GM18870 (cell line): ENCODE results near the gene SIPA1L3.
"Not testable (repeated sequence)": the region's sequence is repeated elsewhere in the genome, so short reads cannot be mapped to it uniquely, and the experiment has no call there.

Source experiments
- ATAC-seq: cut with Tn5 transposase; IDR thresholded peaks from one replicate; pipeline ENCODE4 v1.9.1; 2021; ENCODE audit warnings: moderate library complexity; ENCODE audit not compliant: unreplicated experiment

SIPA1L3 gene

DNA sequence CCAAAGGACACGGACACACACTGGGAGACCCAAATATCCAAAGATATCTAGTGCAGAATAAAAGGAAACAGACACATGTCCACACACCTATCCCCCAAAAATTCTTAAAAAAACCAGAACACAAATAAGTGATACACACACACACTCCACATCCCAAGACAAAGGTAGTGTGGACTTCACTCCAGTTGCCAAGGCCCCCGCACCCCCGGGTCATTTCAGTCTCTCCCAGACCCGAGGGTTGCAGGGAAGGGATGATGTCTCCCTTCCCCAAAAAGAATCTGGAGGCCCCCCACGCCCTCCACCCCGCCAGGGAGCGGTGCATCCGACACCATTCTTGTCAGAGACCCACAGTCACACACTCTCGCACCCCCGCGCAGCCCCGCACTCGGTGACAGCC, 316.6 kb downstream of the SIPA1L3 start:
- no peak for ATAC-seq

DNA sequence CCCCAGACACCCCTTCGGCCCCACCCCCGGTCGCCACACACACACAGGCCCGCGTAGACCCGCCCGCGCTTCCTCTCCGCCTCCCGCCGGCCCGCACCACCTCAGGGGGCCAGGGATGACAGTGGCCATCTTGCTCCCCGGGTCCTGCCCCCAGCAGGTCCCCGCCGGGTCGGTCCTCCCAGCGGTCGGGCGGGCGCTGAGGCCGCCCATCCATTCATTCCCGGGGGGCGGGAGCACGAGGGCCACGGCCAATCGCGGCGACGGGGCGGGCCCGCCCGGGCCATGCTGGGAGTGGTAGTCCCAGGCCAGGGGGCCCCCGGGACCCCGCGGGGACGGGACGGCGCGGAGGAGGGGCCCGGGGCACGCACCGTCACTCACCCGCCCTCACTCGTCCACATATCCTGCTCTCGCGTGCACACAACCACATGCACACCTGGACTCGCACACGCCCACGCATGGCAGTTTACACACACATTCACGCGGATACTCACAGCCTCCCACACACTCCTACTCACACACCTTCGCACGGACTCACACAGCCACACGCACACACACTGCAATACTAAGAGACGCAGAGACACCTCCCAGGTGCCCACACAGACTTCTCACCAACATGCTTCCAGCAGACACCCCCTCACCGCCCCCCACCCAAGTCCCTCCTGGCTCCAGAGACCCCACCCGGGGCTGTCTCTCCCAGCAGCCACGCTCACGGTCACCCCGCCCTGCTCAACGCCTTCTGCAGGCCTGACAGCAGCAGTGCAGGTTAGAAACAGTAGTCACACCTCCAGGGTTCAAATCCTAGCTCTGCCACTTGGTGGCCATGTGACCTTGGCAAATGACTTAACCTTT, 317.2 kb downstream of the SIPA1L3 start, which contains the start of gene DPF1:
Gene DPF1 (minus strand): TSS at position 209 of the 849 bp plus-strand sequence. CDS start 80 bp downstream, at position 129.
- no peak for ATAC-seq

DNA sequence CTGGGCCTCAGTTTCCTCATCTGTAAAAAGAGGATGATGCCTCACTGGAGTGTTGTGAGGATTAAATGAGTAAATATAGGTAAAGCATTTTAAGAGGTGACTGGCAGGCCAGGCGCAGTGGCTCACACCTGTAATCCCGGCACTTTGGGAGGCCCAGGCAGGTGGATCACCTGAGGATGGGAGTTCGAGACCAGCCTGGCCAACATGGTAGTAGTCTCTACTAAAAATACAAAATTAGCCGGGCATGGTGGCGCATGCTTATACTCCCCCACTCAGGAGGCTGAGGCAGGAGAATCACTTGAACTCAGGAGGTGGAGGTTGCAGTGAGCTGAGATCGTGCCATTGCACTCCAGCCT, 317.8 kb downstream of the SIPA1L3 start:
- ATAC-seq: not testable (repeated sequence)

DNA sequence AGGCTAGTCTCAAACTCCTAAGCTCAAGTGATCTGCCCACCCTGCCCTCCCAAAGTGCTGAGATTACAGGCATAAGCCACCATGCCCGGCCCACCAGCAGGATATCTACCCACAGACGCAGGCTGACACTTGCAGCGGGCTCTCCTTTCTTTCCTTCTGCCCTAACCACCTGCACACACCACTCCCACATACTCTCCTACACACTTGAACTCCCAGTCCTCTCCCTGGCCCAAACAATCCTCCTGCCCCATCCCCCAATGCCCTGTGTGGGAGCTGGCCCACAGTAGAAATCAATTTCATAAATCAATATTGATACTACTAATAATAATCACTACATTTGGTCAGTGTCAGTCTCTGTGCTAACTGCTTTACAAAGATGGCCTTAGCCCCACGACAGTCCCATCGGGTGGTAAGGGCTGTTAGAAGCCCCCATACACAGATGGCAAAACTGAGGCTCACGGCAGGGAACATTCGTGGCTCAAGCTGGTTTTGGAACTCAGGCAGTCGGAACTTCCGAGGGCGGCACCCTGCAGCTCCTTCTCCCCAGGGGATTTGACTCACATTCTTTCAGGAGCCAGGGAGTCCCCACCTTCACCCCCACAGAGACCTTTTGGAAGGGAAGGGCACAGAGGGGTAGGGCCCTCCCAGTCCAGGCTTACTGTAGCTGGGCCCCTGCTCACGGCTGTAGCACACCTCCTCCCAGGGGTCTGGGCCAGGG, 320.4 kb downstream of the SIPA1L3 start:
- no peak for ATAC-seq

DNA sequence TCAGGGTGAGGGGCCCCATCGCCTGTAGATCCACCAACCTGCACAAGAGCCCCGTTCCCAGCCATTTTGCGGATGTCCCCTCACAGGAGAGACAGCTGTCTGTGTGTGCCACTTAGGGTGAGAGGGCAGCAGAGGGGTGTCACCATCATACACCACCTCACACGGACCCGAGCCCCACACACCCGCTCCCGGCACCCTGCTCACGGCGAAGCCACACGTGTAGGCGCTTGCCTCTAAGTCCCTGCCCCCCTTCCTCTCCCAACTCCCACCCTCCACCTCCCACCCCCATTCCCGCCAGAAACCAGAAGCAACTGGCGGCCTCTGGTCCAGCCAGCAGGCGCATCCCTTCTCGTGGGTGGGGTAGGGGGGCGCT, 321.0 kb downstream of the SIPA1L3 start:
- ATAC-seq: no peak

DNA sequence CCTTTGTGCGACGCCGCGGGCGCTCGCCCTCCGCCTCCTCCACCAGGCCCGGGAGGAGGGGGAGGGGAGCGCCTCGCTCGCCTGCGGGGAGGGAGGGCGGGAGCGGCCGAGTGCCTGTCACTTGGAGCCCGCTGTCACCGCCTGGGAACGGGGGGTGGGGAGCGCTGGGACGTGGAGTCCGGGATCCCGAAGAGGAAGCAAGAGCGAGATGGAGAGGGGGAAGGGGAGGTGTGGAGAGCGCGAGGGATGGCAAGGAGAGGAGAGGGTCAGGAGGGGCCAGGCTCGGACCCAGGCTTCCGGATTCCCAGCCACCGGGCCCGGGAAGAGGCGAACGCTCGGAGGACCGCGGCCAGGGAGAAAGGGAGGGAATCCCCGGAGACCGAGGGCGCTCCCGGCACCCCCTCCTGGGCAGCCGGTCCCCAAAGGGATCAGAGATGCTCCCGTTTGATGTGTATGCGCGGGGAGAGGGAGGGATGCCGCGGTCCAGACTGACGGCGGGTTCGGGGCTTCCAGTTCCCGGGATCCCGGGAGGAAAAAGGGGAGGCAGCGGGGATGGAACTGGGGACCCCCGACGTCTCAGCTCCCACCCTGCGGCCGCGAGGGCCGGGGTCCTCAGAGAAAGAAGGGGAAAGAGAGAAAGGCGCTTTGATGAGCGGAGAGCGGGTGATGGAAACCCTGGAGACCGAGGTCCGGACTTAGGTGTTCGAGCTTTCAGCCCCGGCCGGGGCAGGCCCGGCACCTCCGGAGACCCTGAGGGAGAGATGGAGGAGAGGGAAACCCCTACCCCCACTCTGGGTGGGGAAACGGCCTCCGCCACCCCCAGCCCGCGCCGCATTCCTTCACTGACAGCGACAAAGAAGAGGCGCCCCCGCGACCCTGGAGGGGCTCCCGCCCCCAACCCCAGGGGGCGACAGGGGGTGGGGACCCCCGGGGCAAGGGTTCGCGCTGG, 321.8 kb downstream of the SIPA1L3 start:
- ATAC-seq: no peak

DNA sequence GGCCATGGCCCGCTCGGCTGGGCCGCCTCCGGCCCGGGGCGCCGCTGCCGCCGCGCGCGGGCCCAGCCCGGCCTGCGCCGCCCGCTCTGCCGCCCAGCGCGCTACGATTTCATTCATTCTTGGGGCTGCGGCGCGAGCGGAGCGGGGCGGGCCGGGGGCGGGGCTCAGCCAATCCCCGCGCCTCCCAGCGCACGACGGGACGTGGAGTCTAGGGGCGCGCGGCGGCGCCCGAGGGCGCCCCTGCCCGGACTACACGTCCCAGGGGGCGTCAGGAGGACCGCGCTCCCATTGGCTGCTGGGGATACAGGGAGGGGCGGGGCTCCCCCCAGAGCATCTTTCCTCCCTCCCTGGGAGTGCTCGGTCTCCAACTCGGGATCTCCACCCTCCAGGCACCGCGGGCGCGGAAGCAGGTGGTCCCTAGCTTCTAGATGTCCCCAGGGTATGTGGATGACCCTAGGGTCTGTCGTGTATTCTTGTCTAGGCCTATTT, 322.6 kb downstream of the SIPA1L3 start:
- ATAC-seq: no peak

DNA sequence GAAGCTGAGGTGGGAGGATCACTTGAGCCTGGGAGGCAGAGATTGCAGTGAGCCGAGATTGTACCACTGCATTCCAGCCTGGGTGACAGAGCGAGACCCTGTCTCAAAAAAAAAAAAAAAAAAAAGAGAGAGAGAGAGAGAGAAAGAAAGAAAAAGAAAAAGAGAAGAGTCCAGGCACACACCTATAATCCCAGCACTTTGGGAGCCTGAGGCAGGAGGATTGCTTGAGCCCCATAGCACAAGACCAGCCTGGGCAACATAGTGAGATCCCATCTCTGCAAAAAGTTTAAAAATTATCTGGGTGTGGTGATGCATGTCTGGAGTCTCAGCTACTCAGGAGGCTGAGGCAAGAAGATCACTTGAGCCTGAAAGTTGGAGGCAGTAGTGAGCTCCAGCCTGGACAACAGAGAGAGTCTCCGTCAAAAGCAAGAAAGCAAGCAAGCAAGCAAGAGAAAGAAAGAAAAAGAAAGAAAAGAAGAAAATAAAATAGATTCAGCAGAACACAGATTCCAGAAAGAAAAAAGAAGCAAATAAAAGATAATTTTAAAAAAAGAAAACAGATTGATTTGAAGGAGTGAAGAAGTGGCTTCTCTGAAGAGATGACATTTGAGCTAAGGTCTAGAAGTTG, 323.6 kb downstream of the SIPA1L3 start:
- ATAC-seq: not testable (repeated sequence)

DNA sequence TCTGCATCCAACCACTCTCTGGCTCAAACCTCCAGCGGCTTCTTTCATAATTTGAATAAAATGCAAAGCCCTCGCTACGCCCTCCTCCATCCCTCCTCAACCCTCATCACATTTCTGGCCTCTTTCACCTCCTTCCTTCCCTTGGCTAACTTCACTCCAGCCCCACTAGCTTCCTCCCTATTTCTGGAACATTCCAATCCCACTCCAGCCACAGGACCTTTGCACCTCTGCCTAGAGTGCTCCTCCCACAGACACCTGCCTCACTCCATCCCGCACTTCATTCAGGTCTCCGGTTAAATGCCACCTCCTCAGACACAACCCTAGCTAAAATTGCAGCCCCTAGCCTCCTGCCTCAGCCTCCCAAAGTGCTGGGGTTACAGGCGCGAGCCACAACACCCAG, 324.9 kb downstream of the SIPA1L3 start:
- ATAC-seq: no peak

DNA sequence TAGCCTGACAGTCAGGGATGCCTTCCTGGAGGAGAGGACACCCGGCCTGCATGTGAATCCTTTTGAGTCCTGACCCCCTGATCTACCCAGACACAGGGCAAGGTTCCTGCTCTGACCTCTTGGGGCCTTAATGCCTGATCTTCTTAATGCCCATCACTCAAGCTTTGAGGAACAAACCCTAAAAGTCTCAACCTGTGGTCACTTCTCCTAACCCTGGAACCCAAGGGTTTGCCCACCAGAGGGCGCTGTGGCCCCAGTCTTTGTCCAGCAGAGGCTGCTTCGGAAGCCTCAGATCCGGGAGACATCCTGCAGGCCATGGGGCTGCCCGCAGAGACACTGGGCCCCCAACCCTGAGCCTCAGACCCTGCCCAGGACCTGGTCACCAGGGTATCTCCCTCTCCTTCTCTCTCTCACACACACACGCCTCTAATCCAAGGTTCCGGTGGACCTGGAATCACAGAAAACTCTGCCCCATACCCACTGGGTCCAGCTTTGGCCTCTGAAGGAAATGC, 326.8 kb downstream of the SIPA1L3 start:
- ATAC-seq: no peak

DNA sequence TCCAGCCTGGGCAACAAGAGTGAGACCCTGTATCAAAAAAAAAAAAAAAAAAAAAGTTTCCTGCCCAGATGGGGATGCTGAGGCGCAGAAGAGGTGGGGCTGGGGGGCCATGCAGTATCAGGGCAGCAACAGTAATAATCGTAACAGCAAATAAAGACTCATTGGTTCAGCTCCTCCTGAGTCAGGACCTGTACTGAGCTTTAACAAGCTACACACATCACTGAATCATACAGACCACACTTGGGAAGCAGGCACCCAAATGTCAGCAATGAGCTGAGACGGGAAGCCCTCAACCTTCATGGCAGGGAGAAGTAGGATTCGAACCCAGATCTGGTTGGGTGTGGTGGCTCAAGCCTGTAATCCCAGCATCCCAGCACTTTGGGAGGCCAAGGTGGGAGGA, 327.6 kb downstream of the SIPA1L3 start:
- ATAC-seq: no peak

DNA sequence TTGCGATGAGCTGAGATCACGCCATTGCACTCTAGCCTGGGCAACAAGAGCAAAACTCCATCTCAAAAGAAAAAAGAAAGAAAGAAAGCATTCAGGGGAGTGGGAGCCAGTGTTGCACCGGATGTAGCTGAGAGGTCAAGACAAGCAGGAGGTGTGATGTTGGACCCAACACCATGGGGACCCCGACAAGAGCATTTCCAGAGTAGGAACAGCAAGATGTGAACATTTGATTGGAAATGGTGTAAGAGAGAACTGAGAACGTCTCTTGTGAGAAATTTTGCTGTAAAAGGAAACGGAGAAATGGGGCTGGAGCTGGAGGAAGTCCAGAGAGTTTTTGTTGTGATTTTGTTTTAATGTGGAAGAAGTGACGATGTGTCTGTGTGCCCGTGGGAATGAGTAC, 332.8 kb downstream of the SIPA1L3 start:
- ATAC-seq: no peak

DNA sequence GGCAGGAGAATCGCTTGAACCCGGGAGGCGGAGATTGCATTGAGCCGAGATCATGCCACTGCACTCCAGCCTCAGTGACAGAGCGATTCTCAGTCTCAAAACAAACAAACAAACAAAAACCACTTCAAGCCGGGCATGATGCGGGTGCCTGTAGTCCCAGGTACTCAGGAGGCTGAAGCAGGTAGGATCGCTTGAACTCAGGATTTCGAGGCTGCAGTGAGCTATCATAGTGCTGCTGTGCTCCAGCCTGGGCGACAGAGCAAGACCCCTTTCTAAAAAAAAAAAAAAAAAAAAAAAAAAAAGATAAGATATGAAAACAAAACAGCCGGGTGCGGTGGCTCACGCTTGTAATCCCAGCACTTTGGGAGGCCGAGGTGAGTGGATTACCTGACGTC, 336.3 kb downstream of the SIPA1L3 start:
- ATAC-seq: no peak

DNA sequence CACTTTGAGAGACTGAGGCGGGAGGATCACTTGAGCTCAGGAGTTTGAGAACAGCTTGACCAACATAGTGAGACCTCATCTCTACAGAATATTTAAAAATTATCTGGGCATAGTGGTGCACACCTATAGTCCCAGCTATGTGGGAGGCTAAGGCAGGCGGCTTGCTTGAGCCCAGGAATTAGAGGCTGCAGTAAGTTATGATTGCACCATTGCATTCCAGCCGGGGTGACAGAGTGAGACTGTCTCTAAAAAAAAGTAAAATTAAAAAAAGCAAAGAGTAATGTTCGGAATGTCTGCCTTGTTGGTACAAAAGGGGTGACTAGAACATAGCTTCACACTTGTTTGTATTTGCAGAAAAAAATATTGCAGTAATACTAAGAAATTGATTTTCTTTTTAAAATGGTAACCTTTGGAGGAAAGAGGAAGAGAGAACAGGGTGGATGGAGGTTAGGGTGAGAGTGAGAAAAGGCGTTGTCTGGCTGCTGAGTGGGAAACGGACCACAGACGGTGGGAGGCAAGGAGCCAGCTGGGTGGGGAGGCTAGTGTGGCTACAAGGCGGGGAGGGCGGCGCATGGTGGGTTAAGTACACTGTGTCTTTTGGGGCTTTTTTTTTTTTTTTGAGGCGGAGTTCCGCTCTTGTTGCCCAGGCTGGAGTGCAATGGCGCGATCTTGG, 339.0 kb downstream of the SIPA1L3 start:
- ATAC-seq: no peak

DNA sequence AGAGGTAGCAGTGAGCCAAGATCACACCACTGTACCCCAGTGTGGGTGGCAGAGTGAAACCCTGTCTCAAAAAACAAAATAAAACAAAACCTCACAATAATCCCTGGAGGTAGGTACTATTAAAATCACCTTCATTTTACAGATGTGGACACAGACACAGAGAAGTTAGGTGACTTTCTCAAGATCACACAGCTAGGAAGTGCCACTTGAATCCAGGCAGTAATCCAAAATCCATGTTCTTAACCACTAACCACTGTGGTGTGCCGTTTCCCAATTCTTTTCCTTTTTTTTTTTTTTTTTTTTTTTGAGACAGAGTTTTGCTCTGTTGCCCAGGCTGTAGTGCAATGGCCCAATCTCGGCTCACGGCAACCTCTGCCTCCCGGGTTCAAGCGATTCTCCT, 340.1 kb downstream of the SIPA1L3 start:
- no peak for ATAC-seq

DNA sequence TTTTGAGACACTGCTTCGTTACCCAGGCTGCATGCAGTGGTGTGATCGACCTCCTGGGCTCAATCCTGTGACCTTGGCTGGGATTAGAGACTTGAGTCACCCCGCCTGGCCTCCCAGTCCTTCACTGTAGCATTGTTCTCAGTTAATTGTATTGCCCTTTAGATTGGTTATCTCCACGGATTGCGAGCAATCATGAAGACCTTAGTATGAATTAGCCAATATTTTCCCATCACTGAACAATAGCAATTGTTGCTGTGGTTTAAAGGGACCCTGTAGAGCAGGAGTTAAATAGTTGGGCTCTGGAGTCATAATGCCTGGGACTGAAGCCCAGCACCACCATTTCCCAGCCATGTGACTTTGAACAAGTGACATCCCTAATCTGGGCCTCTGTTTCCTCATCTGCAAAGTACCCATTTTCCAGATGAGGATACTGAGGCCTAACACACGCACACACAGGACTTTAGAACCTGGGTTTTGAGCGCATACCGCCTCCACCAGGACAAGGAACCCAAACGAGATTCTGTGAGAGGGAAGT, 340.8 kb downstream of the SIPA1L3 start:
- no peak for ATAC-seq

DNA sequence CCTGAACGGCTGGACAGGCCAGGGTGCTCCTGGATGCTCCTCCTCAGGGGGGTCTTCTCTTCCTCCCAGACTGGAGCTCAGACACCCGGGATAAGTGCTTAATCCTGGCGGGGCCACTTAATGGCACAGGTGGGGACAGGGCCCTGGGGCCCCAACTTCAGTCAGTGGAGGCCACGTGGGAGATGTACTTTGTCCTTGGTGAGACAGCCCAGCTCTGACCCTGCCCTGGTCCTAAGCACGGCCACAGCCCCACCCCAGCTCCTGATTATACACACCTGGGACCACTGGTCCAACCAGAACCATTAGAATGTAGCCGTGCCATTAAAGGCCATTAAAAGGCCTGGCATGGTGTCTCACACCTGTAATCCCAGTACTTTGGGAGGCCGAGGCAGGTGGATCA, 341.4 kb downstream of the SIPA1L3 start:
- ATAC-seq: no peak

DNA sequence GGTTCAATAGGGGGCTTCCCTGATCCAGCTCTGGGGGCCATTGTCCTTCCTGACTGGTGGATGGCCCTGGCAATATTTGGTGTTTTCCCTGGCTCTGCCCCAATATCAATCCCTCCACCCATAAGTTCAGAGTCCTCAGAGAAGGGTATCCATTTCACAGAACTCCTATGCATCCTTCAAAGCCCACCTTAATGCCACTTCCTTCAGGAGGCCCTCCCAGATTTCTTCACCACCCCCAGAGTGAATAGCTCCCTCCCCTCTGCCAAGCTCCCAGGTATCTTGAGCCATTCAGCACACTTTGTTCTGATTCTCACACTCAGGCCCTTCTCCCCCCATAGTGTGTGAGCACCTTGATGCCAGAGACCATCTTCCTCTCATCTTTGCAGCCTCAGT, 343.4 kb downstream of the SIPA1L3 start:
- ATAC-seq: no peak

DNA sequence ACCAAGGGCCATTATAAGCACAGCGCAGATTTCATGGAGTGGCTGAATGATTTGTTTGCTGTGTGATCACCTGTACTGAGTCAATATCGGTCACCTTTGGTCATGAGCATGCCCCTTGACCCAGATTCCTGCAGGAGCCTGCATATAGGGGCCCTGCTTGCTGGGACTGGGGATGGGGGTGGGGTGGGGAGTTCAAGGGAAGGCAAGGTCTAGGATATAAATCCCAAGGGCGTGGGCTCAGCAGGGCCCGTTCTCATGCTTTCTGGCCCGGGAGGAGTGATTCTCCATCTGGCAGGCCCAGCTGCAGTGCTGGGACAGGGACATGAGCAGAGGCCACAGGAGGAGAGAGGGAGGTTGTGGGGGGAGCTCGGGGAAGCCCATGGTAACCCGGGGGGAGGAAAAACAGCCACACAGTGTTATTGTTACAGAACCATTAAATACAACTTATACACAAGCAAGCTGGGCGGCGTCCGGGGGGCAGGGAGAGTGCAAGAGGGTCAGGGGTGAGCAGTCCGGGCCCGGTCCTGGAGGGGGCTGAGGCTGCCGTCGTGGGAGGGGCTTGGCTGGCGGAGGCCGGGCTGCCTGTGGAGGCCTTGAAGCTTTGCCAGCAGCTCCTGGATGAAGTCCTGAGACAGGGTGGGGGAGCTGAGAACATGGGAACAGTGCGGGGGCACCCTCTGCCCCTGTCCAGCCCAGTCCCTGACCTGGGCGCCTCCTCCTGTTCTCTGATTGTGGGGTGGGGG, 344.0 kb downstream of the SIPA1L3 start:
- ATAC-seq: no peak
